H9 (cell line): ENCODE measurements around the gene PDE5A. TPM values are rescaled to one million over a fixed set of nuclear protein-coding genes. Genes with fewer than 3 reads are reported as not detected.

Experiments used
- DNase-seq: peaks from one replicate; pipeline ENCODE4 v3.0.0-alpha.2; 2017
- H2AFZ ChIP-seq: one replicate; pipeline ENCODE4 v1.6.1; 2013; ENCODE audit warnings: mild to moderate bottlenecking, low read length, control low read depth, moderate library complexity
- H2AK5ac ChIP-seq: 2 replicates; pipeline ENCODE4 v1.6.1; 2013; ENCODE audit warnings: low read length, control low read depth, mixed read lengths; ENCODE audit not compliant: insufficient read length
- H2BK120ac ChIP-seq: one replicate; pipeline ENCODE4 v1.6.1; 2013; ENCODE audit warnings: low read depth, mild to moderate bottlenecking, low read length, control low read depth, inconsistent platforms; ENCODE audit not compliant: poor library complexity, severe bottlenecking
- H2BK12ac ChIP-seq: 2 replicates; pipeline ENCODE4 v1.6.1; 2013; ENCODE audit warnings: low read length, control low read depth, mixed read lengths, low read depth; ENCODE audit not compliant: insufficient read length
- H2BK15ac ChIP-seq: 2 replicates; pipeline ENCODE4 v1.6.1; 2013; ENCODE audit warnings: low read depth, low read length, control low read depth
- H2BK20ac ChIP-seq: one replicate; pipeline ENCODE4 v1.6.1; 2013; ENCODE audit warnings: low read depth, mild to moderate bottlenecking, low read length, control low read depth, inconsistent platforms; ENCODE audit not compliant: poor library complexity, severe bottlenecking
- H2BK5ac ChIP-seq: 2 replicates; pipeline ENCODE4 v1.6.1; 2013; ENCODE audit warnings: low read length, control low read depth, mixed read lengths; ENCODE audit not compliant: insufficient read length
- H3K14ac ChIP-seq: 2 replicates; pipeline ENCODE4 v1.6.1; 2013; ENCODE audit warnings: low read length, control low read depth; ENCODE audit not compliant: insufficient read depth
- H3K18ac ChIP-seq: 2 replicates; pipeline ENCODE4 v1.6.1; 2013; ENCODE audit warnings: low read depth, mild to moderate bottlenecking, mixed read lengths, low read length, control low read depth; ENCODE audit not compliant: insufficient read length
- H3K23ac ChIP-seq: 2 replicates; pipeline ENCODE4 v1.6.1; 2013; ENCODE audit warnings: low read length, control low read depth, mixed read lengths, low read depth; ENCODE audit not compliant: insufficient read length
- H3K23me2 ChIP-seq: 2 replicates; pipeline ENCODE4 v1.6.1; 2013; ENCODE audit warnings: low read depth, mild to moderate bottlenecking, mixed read lengths, low read length, control low read depth; ENCODE audit not compliant: insufficient read length, poor library complexity, severe bottlenecking
- H3K27ac ChIP-seq: 2 replicates; pipeline ENCODE4 v1.5.1; 2013; ENCODE audit warnings: low read length, control low read depth, mixed read lengths, low read depth; ENCODE audit not compliant: insufficient read length
- H3K27me3 ChIP-seq: 2 replicates; pipeline ENCODE4 v1.6.1; 2013; ENCODE audit warnings: low read length, control low read depth, inconsistent platforms; ENCODE audit not compliant: insufficient read depth
- H3K4ac ChIP-seq: 2 replicates; pipeline ENCODE4 v1.6.1; 2013; ENCODE audit warnings: low read depth, mild to moderate bottlenecking, control low read depth, inconsistent platforms, low read length, moderate library complexity
- H3K4me1 ChIP-seq: 2 replicates; pipeline ENCODE4 v1.6.1; 2013; ENCODE audit warnings: low read length, control low read depth, inconsistent platforms; ENCODE audit not compliant: insufficient read depth
- H3K4me2 ChIP-seq: 2 replicates; pipeline ENCODE4 v1.6.1; 2013; ENCODE audit warnings: low read length, control low read depth, mixed read lengths; ENCODE audit not compliant: insufficient read length, insufficient read depth
- H3K56ac ChIP-seq: 2 replicates; pipeline ENCODE4 v1.6.1; 2013; ENCODE audit warnings: low read depth, mild to moderate bottlenecking, mixed read lengths, low read length, control low read depth; ENCODE audit not compliant: insufficient read length
- H3K79me1 ChIP-seq: 2 replicates; pipeline ENCODE4 v1.6.1; 2013; ENCODE audit warnings: low read depth, mild to moderate bottlenecking, moderate library complexity, low read length, control low read depth, inconsistent platforms; ENCODE audit not compliant: insufficient read depth, poor library complexity, severe bottlenecking
- H3K79me2 ChIP-seq: 2 replicates; pipeline ENCODE4 v1.6.1; 2013; ENCODE audit warnings: low read length, control low read depth, inconsistent platforms; ENCODE audit not compliant: insufficient read depth
- H3K9ac ChIP-seq: 2 replicates; pipeline ENCODE4 v1.6.1; 2013; ENCODE audit warnings: low read length, control low read depth, mixed read lengths; ENCODE audit not compliant: insufficient read length; ENCODE audit errors: extremely low read depth
- H3K9me3 ChIP-seq: one replicate; pipeline ENCODE4 v1.6.1; 2013; ENCODE audit warnings: low read depth, low read length, inconsistent platforms; ENCODE audit not compliant: control insufficient read depth
- H3T11ph ChIP-seq: one replicate; pipeline ENCODE4 v1.6.1; 2013; ENCODE audit warnings: mild to moderate bottlenecking, low read length, control low read depth, inconsistent platforms
- H4K20me1 ChIP-seq: one replicate; pipeline ENCODE4 v1.6.1; 2013; ENCODE audit not compliant: control insufficient read depth, insufficient read length, insufficient read depth
- H4K5ac ChIP-seq: 2 replicates; pipeline ENCODE4 v1.6.1; 2013; ENCODE audit warnings: low read depth, mild to moderate bottlenecking, mixed read lengths, low read length, control low read depth; ENCODE audit not compliant: insufficient read length
- H4K8ac ChIP-seq: replicated peaks from 2 replicates; pipeline ENCODE4 v1.6.1; 2013; ENCODE audit warnings: low read length, control low read depth, mixed read lengths, low read depth; ENCODE audit not compliant: insufficient read length
- H4K91ac ChIP-seq: 2 replicates; pipeline ENCODE4 v1.6.1; 2013; ENCODE audit warnings: low read depth, mild to moderate bottlenecking, moderate library complexity, mixed read lengths, low read length, control low read depth; ENCODE audit not compliant: insufficient read length
- H3K27ac Mint-ChIP-seq, 3 experiments: 2 replicates in 2 of 3; 3 replicates in 1 of 3; pipeline ENCODE4 v1.8.0; 2020 to 2021; ENCODE audit warnings: mixed read lengths in 3 of 3, mild to moderate bottlenecking in 1 of 3, moderate library complexity in 1 of 3
- H3K27me3 Mint-ChIP-seq: 2 replicates; pipeline ENCODE4 v1.8.0; 2021; ENCODE audit warnings: low read depth, mild to moderate bottlenecking, moderate library complexity, mixed read lengths
- H3K36me3 Mint-ChIP-seq, 3 experiments: 2 replicates in 2 of 3; 3 replicates in 1 of 3; pipeline ENCODE4 v1.8.0; 2020 to 2021; ENCODE audit warnings: low read depth in 3 of 3, mixed read lengths in 3 of 3; ENCODE audit not compliant: insufficient read depth in 1 of 3
- H3K4me1 Mint-ChIP-seq, 2 experiments: 2 replicates each; pipeline ENCODE4 v1.8.0; 2020; ENCODE audit warnings: mixed read lengths in 2 of 2
- H3K4me3 Mint-ChIP-seq, 2 experiments: 2 replicates in 1 of 2; 3 replicates in 1 of 2; pipeline ENCODE4 v1.8.0; 2020 to 2021; ENCODE audit warnings: mild to moderate bottlenecking in 2 of 2, mixed read lengths in 2 of 2, moderate library complexity in 1 of 2
- H3K9me3 Mint-ChIP-seq, 2 experiments: 2 replicates in 1 of 2; 3 replicates in 1 of 2; pipeline ENCODE4 v1.8.0; 2020; ENCODE audit warnings: mild to moderate bottlenecking in 2 of 2, mixed read lengths in 2 of 2, moderate library complexity in 1 of 2
- total RNA-seq: library from RNA; stranded (reverse); gene quantifications from 2 replicates; pipeline ENCODE4 v1.2.1, GENCODE V29; 2021
- TF ChIP-seq, protein P1 (sequence below): fragments of 200-600 bp; sonication (generic); conservative IDR thresholded peaks from 3 replicates; pipeline ENCODE4 v1.8.0; 2021; ENCODE audit warnings: antibody characterized with exemption, mild to moderate bottlenecking

The PDE5A gene
- total RNA-seq, 1 experiment from 2014 or later = 15.7 TPM

- Histone ChIP-seq H3K27ac (no peak overlapping the region), H3K9ac (no peak overlapping the region), H3K14ac (no peak overlapping the region), H2BK120ac (no peak overlapping the region), H3K23ac (no peak overlapping the region), H2BK20ac (no peak overlapping the region), H2BK5ac (no peak overlapping the region), H3K27me3 (no peaks in the 10 kb centered on the region), H4K91ac (no peak overlapping the region), H3K18ac (no peak overlapping the region), H4K5ac (no peak overlapping the region), H3K79me2 (no peaks in the 10 kb centered on the region), H3K4me2 (no peak overlapping the region), H3T11ph (no peak overlapping the region), H2AFZ (no peak overlapping the region), H4K8ac (no peak overlapping the region), H3K23me2 (no peaks in the 10 kb centered on the region), H2BK12ac (no peak overlapping the region), H3K4me1 (no peaks in the 10 kb centered on the region), H3K4ac (no peak overlapping the region), H2BK15ac (no peak overlapping the region), H2AK5ac (no peak overlapping the region), H3K56ac (no peak overlapping the region), H3K9me3 (peaks cover 5% of the 10 kb centered on the region), H3K79me1 (no peaks in the 10 kb centered on the region), H4K20me1 (no peaks in the 10 kb centered on the region)
- Mint-ChIP-seq H3K27ac (no peak overlapping the region), H3K9me3 (peaks cover 13 to 14% of the 10 kb centered on the region in 2 experiments; a peak in 4 of 5 replicates), H3K36me3 (peaks cover 19 to 31% (median 22%) of the 10 kb centered on the region in 3 experiments), H3K4me3 (no peak overlapping the region), H3K4me1 (no peaks in the 10 kb centered on the region), H3K27me3 (no peaks in the 10 kb centered on the region)
- TF ChIP-seq, protein P1, sequence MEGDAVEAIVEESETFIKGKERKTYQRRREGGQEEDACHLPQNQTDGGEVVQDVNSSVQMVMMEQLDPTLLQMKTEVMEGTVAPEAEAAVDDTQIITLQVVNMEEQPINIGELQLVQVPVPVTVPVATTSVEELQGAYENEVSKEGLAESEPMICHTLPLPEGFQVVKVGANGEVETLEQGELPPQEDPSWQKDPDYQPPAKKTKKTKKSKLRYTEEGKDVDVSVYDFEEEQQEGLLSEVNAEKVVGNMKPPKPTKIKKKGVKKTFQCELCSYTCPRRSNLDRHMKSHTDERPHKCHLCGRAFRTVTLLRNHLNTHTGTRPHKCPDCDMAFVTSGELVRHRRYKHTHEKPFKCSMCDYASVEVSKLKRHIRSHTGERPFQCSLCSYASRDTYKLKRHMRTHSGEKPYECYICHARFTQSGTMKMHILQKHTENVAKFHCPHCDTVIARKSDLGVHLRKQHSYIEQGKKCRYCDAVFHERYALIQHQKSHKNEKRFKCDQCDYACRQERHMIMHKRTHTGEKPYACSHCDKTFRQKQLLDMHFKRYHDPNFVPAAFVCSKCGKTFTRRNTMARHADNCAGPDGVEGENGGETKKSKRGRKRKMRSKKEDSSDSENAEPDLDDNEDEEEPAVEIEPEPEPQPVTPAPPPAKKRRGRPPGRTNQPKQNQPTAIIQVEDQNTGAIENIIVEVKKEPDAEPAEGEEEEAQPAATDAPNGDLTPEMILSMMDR = no peak
- no peak for DNase-seq
Observed at GRCh38 chr4:119564106-119564505, 64.5 kb downstream of the PDE5A start.
